HL-60 (cell line): ENCODE measurements around the gene BCL11A.
A peak's percentile ranks its signal among the peaks of the same experiment; 100 is the strongest.

ENCODE experiments used
- DNase-seq, 2 experiments: peaks; one replicate each; pipeline ENCODE4 v3.0.0-alpha.2; 2010 to 2020; ENCODE audit warnings: low read depth in 1 of 2, low spot score in 1 of 2
- H3K27ac ChIP-seq: fragments of 250-450 bp; sonication (Bioruptor Pico); replicated peaks from 2 replicates; pipeline ENCODE4 v1.5.1; 2020; ENCODE audit warnings: mild to moderate bottlenecking, moderate library complexity
- H3K27me3 ChIP-seq: fragments of 250-450 bp; sonication (Bioruptor Pico); 2 replicates; pipeline ENCODE4 v1.5.1; 2021; ENCODE audit warnings: mild to moderate bottlenecking, moderate library complexity; ENCODE audit not compliant: insufficient read depth, poor library complexity, severe bottlenecking
- H3K4me3 ChIP-seq: replicated peaks from 2 replicates; pipeline ENCODE4 v1.5.1; 2011; ENCODE audit warnings: mild to moderate bottlenecking, control low read depth, low read length; ENCODE audit not compliant: insufficient read depth
- CTCF ChIP-seq: IDR thresholded peaks from one replicate; pipeline ENCODE4 v1.5.1; 2011; ENCODE audit warnings: low read length, control low read depth, inconsistent platforms; ENCODE audit not compliant: insufficient read depth
- GABPA ChIP-seq: IDR thresholded peaks from 2 replicates; pipeline ENCODE4 v1.6.1; 2012; ENCODE audit warnings: low read depth
- POLR2AphosphoS5 ChIP-seq: IDR thresholded peaks from 2 replicates; pipeline ENCODE4 v1.6.1; 2012; ENCODE audit warnings: low read depth
- REST ChIP-seq: IDR thresholded peaks from 2 replicates; pipeline ENCODE4 v1.6.1; 2012; ENCODE audit warnings: low read depth; ENCODE audit not compliant: insufficient replicate concordance
- SPI1 ChIP-seq: IDR thresholded peaks from 2 replicates; pipeline ENCODE4 v1.6.1; 2012; ENCODE audit warnings: low read depth, mild to moderate bottlenecking, borderline replicate concordance

BCL11A gene

GRCh38 chr2:60598271-60598670 lies 44.8 kb upstream of the BCL11A start:
- no peak for DNase-seq
- Histone ChIP-seq H3K4me3 (no peak overlapping the region), H3K27me3 (no peaks in the 10 kb centered on the region), H3K27ac (no peak overlapping the region)
- TF ChIP-seq POLR2AphosphoS5, result no peak
- no peak for TF ChIP-seq SPI1
- no peak for TF ChIP-seq GABPA
- no peak for TF ChIP-seq CTCF
- TF ChIP-seq REST, result no peak

GRCh38 chr2:60597346-60597745 lies 43.9 kb upstream of the BCL11A start:
- H3K27me3 ChIP-seq, result no peaks in the 10 kb centered on the region
- no peak overlapping the region for H3K4me3 ChIP-seq
- TF ChIP-seq CTCF (no peak), SPI1 (no peak), REST (no peak)
- no peak overlapping the region for H3K27ac ChIP-seq
- DNase-seq, result no peak

- Histone ChIP-seq H3K4me3 (no peak overlapping the region), H3K27ac (no peak overlapping the region), H3K27me3 (no peaks in the 10 kb centered on the region)
- DNase-seq, result no peak
- TF ChIP-seq POLR2AphosphoS5 (no peak), REST (no peak), SPI1 (peak; percentile 10; the same call in 1 of the 2 replicates)
Measured at GRCh38 chr2:60596411-60596810, 43.0 kb upstream of the BCL11A start.

DNA sequence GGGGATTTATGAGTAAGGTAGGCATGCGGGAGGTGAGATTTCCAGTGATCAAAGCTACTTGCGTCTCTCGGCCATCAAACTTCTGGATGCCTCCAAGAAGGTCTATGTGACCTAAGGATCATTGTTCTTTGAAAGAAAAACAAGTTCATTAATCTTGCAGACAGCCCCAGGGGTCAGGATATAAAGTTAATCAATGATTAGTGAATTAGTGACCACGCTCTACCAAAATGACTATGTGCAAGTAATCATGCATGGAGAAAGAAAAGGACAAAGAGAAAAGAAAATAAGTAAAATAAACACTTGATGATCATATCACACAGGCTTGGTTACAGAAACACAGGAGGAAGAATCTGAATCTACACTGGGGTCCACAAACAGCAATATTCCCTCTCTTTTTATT lies 42.5 kb upstream of the BCL11A start:
- no peak overlapping the region for H3K27ac ChIP-seq
- H3K4me3 ChIP-seq, result no peak overlapping the region
- no peaks in the 10 kb centered on the region for H3K27me3 ChIP-seq
- no peak for DNase-seq
- TF ChIP-seq GABPA (no peak), SPI1 (no peak), REST (no peak), POLR2AphosphoS5 (no peak), CTCF (no peak)
